ENCODE results near the gene LPP. TPM values are rescaled to one million over a fixed set of nuclear protein-coding genes. Genes with fewer than 3 reads are reported as not detected.

LPP gene
- total RNA-seq, 1 donor = 92.1 TPM

DNA sequence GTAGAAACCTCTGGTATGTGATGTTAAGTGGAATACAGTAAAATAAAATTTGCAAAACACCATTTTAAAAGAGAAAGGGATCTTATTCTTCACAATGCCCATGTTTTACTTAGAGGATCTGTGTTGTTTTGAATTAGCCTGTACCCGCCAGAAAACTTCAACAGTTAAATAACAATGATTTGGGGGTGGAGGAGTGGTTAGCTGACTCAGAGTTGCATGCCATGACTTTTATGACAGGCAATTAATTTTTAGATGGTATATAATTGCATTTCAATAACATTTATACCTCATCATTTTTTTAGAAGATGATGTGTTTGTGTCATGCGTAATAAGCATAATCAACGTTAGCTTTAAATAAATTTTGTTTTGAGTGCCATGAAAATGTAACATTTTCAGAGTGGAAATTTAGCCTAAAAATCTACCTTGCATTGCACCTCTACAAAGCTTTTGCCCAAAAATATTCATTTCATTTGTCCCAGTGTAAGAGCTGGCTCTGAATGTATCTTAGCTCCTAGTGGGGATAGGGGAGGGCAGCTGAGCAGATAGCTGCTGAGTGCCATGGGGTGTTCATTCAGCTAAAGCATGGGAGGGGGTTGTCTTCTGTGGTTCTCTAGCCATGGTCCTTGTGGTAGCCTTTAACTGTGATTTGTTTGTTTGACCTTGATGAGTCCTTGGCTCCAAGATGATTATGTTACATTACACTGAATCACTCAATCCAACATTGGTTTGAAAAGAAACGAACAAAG is 379.8 kb downstream of the LPP start:
- DNase-seq (ENCODE audit: low read depth) = peak; percentile 12
- no peak overlapping the region for H3K4me3 ChIP-seq (ENCODE audit: low read depth, low read length)
- no peak for TF ChIP-seq CTCF (IDR thresholded peaks at IDR 0.05; ENCODE audit: insufficient read depth, low read length)

DNA sequence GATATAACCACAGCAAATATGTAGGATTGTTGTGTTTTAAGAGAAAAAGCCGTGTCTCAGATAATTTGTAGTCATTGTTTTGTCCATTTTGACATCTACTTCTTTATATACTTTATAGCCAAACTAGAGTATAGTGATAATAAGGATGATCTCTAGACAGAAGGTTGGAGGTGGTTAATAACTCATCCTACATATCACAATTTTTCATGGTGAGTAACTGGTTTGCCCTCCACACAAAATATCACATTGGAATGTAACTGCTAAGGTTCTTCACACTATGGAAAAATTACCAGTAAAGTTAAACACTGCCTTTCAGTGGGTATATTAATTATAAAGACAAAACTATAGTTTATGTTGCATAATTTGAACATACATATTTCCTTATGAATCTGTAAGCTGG is 380.7 kb downstream of the LPP start:
- H3K4me3 ChIP-seq (ENCODE audit: low read depth, low read length) = no peak overlapping the region
- DNase-seq (ENCODE audit: low read depth) = no peak
- TF ChIP-seq CTCF (IDR thresholded peaks at IDR 0.05; ENCODE audit: insufficient read depth, low read length) = no peak

DNA sequence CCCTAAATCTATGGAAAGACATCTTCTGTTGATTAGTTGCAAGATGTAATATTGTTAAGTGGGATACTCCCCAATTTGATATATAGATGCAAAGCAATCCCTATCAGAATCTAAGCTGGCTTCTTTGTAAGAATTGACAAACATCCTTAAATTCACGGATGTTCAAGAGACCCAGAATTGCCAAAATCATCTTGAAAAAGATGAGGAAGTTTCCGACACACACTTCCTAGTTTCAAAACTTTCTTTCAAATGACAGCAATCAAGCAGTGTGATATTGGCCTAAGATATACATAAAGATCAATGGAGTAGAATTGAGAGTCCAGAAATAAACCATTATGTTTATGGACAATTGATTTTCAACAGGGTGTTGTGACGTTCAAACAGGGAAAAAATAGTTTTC is 383.6 kb downstream of the LPP start:
- DNase-seq (ENCODE audit: low read depth) = no peak

DNA sequence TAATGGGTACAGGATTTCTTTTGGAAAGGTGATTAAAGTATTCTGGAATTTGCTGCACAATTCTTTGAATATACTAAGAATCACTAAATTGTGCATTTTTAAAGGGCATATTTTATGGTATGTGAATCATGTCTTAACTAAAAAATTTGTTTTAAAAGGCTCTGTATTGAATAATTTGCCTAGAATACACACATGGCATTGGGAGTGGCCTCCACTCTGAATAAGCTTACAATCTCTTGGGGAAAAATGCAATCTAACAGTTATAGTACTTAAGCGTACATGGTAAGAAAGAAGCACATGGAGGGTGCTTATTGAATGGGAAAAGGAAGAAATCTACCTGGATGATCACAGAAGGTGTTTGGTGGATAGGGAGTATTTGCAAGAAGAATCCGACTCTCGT is 385.1 kb downstream of the LPP start:
- no peak for DNase-seq (ENCODE audit: low read depth)
- H3K4me3 ChIP-seq (ENCODE audit: low read depth, low read length) = no peak overlapping the region
- no peak for TF ChIP-seq CTCF (IDR thresholded peaks at IDR 0.05; ENCODE audit: insufficient read depth, low read length)

More for the DNA sequence above, 383.6 kb downstream of the LPP start:
- H3K4me3 ChIP-seq (ENCODE audit: low read depth, low read length) = no peak overlapping the region
- no peak for TF ChIP-seq CTCF (IDR thresholded peaks at IDR 0.05; ENCODE audit: insufficient read depth, low read length)

DNA sequence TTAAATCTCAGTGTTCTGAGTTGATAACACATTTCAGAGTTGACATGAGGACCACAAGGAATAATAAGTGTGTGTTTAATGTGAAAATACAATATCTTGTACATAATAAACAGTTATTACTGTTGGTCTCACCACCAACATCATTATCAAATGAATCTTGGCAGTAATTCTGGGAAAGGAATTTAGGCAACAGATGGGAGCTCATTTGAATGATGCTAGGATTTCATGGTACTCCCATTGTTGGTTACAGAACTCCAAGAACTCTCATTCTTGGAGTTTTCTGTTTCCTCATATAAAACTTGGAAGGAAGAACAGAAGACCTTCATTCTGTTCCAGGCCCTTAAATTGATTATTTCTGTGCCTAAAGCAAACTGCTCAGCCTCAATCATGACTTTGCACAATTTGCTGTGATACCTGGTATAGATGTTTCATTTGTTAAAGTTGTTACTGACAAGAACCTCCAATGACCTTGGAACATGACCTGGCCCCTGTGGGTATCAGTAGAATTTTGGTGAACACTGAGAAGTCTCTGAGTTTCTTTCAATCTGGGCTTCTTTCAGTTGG is 385.8 kb downstream of the LPP start:
- no peak for TF ChIP-seq CTCF (IDR thresholded peaks at IDR 0.05; ENCODE audit: insufficient read depth, low read length)
- H3K4me3 ChIP-seq (ENCODE audit: low read depth, low read length) = no peak overlapping the region
- peak; percentile 32 for DNase-seq (ENCODE audit: low read depth)

- no peak for DNase-seq (ENCODE audit: low read depth)
- TF ChIP-seq CTCF (IDR thresholded peaks at IDR 0.05; ENCODE audit: insufficient read depth, low read length) = no peak
- no peak overlapping the region for H3K4me3 ChIP-seq (ENCODE audit: low read depth, low read length)
Observed at GRCh38 chr3:188542196-188542595, 388.2 kb downstream of the LPP start.

All from fibroblast of the aortic adventitia (primary cell).